GM23338 (cell line): ENCODE measurements around the gene CDH4.

Experiments used
- JUNB ChIP-seq: IDR thresholded peaks from one replicate; pipeline ENCODE4 v1.6.1; 2016; ENCODE audit warnings: antibody characterized with exemption; ENCODE audit not compliant: unreplicated experiment
- TF ChIP-seq, protein P1 (sequence below), 2 experiments: fragments of 200-600 bp in 1 of 2; sonication (generic) in 1 of 2; conservative IDR thresholded peaks; 2 replicates each; pipeline versions ENCODE4 v1.5.1 to v1.6.1; 2016 to 2017; ENCODE audit warnings: antibody characterized with exemption in 2 of 2, low read depth in 2 of 2, mild to moderate bottlenecking in 2 of 2, moderate library complexity in 1 of 2

- no peak for TF ChIP-seq JUNB
- TF ChIP-seq, protein P1, sequence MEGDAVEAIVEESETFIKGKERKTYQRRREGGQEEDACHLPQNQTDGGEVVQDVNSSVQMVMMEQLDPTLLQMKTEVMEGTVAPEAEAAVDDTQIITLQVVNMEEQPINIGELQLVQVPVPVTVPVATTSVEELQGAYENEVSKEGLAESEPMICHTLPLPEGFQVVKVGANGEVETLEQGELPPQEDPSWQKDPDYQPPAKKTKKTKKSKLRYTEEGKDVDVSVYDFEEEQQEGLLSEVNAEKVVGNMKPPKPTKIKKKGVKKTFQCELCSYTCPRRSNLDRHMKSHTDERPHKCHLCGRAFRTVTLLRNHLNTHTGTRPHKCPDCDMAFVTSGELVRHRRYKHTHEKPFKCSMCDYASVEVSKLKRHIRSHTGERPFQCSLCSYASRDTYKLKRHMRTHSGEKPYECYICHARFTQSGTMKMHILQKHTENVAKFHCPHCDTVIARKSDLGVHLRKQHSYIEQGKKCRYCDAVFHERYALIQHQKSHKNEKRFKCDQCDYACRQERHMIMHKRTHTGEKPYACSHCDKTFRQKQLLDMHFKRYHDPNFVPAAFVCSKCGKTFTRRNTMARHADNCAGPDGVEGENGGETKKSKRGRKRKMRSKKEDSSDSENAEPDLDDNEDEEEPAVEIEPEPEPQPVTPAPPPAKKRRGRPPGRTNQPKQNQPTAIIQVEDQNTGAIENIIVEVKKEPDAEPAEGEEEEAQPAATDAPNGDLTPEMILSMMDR (conservative IDR thresholded peaks at IDR 0.05; ENCODE audit: low read depth in 2 of 2), result no peak
Measured at GRCh38 chr20:61257611-61258010, 5.5 kb downstream of the CDH4 start.
